HG02763 (cell line): ENCODE data around the gene DUS1L.

ENCODE experiments used
- ATAC-seq: cut with Tn5 transposase; IDR thresholded peaks from one replicate; pipeline ENCODE4 v1.9.1; 2021; ENCODE audit warnings: mild to moderate bottlenecking, moderate library complexity; ENCODE audit not compliant: unreplicated experiment

The DUS1L gene

GRCh38 chr17:82077617-82078358 is 12.2 kb upstream of the DUS1L start:
- no peak for ATAC-seq

- ATAC-seq, result no peak
Measured at GRCh38 chr17:82076785-82077591, 11.4 kb upstream of the DUS1L start.

GRCh38 chr17:82076018-82076784 is 10.6 kb upstream of the DUS1L start:
- ATAC-seq, result no peak

GRCh38 chr17:82073446-82073845 is 7.8 kb upstream of the DUS1L start:
- ATAC-seq, result no peak

GRCh38 chr17:82072827-82073226 is 7.2 kb upstream of the DUS1L start:
- no peak for ATAC-seq

- no peak for ATAC-seq
Measured at GRCh38 chr17:82070611-82071010, 5.0 kb upstream of the DUS1L start.

GRCh38 chr17:82065193-82065637 is 389 bp downstream of the DUS1L start:
- ATAC-seq, result peak; percentile 34

GRCh38 chr17:82064433-82065192 is 991 bp downstream of the DUS1L start:
- no peak for ATAC-seq

- ATAC-seq, result no peak
Measured at GRCh38 chr17:82063424-82064415, 1.9 kb downstream of the DUS1L start.

GRCh38 chr17:82062984-82063368 is 2.6 kb downstream of the DUS1L start:
- no peak for ATAC-seq

- no peak for ATAC-seq
Measured at GRCh38 chr17:82062076-82062983, 3.3 kb downstream of the DUS1L start.

- ATAC-seq, result no peak
Measured at GRCh38 chr17:82061047-82061925, 4.3 kb downstream of the DUS1L start.

GRCh38 chr17:82060614-82061013 is 5.0 kb downstream of the DUS1L start:
- ATAC-seq, result no peak

GRCh38 chr17:82060001-82060380 is 5.6 kb downstream of the DUS1L start:
- ATAC-seq, result no peak

- ATAC-seq, result no peak
Measured at GRCh38 chr17:82059272-82060000, 6.2 kb downstream of the DUS1L start.

- ATAC-seq, result no peak
Measured at GRCh38 chr17:82058855-82059249, 6.8 kb downstream of the DUS1L start.
